GM19193 (cell line): Measurements from ENCODE around the gene RERE.

Source experiments
- POLR2A ChIP-seq: IDR thresholded peaks from 4 replicates; pipeline ENCODE4 v1.6.1; 2011; ENCODE audit not compliant: insufficient read depth, insufficient read length; ENCODE audit errors: extremely low read depth

Gene RERE

DNA sequence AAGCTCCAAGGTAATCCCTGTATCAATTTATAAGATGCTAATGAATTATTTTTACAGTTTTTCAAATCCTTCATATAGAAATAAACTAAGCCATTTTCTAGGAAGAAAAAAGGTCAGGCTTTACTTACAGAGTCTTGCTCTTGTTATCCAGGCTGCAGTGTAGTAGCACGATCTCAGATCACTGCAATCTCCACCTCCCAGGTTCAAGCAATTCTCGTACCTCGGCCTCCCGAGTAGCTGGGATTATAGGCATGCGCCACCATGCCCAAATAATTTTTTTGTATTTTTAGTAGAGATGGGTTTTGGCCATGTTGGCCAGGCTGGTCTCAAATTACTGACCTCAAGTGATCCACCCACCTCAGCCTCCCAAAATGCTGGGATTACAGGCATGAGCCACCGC is 27.0 kb downstream of the RERE start:
- TF ChIP-seq POLR2A = no peak

DNA sequence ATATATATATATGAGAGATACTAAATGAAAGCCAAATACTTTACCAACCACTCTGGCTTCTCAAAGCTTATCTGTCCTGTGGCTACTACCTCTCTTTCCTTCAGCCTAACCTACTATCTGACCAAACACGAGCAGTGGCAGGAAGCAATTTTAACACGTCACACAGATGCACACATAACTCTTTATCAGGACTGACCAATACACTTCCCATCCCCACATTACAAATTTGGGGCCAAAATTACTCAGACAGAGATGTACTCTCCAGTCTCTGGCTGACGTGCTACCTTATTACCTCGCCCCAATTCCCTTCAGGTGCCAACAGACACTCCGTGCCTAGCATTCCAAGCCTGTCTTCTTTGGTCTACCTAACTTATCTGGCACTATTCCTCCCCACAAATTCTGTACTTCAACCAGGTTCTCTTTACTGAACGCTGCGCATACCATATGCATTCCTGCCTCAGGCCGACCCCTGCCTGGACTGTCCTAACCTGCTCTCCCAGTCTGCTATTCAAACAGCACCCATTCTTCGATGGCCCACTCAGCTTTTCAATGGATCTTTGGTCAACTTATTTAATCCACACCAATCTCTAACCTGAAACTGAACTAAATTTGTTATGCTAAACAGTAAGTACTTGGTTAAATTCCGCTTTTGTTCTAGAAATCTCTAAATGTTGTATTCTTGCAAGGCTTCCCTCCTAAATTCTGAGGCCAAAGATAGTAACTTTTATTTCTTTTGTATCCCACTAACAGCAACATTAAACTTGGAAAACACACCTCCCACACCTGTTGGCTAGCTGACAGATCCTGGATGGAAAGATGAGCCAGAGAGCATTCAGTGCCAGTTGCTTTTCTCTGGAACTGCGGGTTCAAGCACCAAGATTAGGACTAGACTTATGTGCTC is 27.9 kb downstream of the RERE start:
- TF ChIP-seq POLR2A = no peak

DNA sequence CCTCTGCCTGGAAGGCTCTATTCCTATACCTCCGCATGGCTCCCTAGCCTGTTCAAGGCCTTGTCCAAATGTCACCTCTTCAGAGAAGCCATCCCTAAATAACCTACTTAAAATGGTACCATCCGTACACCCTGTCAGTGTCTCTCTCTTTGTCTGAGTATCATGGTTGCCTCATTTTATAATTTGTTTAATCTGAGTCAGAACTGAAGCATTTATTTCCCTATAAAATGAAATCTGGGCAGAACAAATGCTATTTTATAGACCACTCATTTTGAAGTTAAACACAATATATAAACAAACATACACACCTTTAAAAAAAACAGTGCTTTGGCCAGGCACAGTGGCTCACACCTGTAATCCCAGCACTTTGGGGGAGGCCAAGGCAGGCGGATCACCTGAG is 30.2 kb downstream of the RERE start:
- no peak for TF ChIP-seq POLR2A

DNA sequence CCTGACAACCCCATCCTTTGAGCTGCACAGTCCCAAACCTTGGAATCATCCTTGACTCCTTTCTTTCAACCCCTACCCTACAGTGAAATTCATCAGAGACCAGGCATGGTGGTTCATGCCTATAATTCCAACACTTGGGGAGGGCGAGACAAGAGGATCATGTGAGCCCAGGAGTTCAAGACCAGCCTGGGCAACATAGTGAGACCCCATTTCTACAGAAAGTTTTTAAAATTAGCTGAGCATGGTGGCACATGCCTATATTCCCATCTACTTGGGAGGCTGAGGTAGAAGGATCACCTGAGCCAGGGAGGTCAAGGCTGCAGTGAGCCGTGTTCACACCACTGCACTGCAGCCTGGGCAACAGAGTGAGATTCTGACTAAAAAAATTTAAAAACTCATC is 34.5 kb downstream of the RERE start:
- no peak for TF ChIP-seq POLR2A

DNA sequence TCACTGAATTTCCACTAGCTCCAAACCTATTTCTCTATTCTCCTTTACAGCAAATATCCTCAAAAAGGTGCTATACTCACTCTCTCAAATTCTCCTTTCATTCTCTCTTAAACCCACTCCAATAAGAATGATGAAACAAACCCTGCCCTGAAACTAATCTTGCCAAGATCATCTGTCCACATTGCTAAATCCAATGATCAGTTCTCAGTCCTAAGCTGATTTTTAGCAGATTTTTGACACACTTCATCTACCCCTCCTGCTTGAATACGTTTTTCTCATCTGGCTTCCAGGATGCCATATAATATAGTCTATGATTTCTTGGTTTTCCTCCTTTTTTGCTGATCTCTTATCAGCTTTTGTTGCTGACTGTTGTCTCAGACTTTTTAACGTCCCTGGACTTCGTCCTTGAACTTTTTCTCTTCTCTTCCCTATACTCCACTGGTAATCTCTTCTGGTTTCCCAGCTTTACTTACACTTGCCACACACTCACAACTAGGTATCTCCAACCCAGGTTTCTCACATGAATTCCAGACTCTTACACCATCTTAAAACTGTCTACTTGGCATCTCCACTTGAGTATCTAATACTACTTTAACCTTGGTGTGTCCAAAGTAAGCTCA is 35.3 kb downstream of the RERE start:
- TF ChIP-seq POLR2A = no peak

DNA sequence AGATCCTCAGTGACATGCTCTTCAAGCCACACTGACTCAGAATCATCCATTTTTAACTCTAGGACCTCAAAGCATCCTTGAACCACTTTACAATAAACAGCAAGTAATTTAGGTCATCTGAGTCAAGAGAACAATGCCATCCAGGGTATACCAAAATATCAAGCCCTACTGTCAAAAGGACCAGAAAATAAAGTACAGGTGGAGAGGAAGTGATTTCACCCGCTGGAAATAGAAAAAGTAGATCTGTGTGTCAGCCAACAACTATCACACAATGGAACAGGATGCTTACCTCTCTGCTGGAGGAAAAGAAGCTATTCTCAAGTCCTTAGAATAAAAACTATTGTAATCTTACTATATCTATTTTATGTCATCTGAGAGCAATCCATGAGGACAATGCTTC is 37.0 kb downstream of the RERE start:
- TF ChIP-seq POLR2A = no peak

DNA sequence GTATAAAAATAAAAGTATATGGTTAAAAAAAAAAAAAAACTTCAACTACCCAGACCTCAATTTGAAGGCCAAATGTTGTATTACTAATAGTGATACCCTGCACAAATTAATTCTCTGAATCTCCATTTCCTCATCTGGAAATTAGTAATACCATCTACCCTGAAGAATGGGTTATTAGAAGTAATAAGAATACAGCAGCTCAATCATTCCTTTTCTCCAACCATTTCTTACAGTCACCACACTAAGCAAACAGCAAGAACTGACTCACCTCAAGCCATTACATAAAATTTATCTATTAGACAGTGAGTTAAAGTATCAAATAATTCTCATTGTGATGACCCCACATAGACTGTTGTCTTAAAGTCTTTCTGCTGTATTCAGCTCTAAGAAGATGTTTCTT is 39.6 kb downstream of the RERE start:
- no peak for TF ChIP-seq POLR2A

DNA sequence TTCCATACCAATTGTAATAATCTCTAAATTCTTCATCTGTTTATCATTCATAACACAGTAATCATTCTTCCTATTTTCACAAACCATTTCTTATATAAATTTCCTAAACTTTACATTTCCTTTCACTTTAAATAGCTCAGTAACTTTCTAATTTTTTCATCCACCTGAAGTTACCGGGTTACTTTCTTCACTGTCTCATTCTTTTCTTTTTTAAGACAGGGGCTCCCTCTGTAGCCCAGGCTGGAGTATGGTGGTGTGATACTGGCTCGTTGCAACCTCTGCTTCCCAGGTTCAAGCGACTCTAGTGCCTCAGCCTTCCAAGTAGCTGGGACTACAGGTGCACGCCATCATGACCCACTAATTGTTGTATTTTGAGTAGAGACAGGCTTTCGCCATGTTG is 41.3 kb downstream of the RERE start:
- no peak for TF ChIP-seq POLR2A

DNA sequence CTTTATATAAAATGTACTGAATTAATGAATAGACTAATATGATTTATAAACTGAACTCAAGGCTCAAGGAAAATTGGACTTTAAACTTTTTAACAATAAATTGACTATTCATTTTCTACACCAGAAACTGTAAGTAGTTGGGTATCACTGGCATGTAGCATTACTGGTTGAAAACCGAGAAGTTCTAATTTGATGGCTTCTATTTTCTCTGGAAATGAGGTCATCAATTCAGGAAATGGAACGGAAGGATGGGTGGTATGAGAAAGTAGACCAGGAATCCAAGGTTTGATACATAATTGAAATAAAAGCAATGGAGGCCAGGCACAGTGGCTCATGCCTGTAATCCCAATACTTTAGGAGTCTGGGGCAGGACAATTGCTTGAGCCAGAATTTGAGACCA is 50.4 kb downstream of the RERE start:
- no peak for TF ChIP-seq POLR2A

DNA sequence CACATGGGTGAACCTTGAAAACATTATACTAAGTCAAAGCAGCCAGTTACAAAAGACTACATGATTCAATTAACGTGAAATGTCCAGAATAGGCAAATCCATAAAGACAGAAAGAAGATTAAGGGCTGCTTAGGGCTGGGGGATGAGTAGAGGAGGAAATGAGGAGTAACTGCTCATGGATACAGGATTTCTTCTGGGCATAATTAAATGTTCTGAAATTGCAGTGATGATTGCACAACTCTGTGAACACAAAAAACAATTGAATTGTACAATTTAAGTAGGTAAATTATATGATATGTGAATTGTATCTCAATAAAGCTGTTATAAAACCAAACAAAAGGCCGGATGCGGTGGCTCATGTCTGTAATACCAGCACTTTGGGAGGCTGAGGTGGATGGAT is 52.2 kb downstream of the RERE start:
- TF ChIP-seq POLR2A = no peak

DNA sequence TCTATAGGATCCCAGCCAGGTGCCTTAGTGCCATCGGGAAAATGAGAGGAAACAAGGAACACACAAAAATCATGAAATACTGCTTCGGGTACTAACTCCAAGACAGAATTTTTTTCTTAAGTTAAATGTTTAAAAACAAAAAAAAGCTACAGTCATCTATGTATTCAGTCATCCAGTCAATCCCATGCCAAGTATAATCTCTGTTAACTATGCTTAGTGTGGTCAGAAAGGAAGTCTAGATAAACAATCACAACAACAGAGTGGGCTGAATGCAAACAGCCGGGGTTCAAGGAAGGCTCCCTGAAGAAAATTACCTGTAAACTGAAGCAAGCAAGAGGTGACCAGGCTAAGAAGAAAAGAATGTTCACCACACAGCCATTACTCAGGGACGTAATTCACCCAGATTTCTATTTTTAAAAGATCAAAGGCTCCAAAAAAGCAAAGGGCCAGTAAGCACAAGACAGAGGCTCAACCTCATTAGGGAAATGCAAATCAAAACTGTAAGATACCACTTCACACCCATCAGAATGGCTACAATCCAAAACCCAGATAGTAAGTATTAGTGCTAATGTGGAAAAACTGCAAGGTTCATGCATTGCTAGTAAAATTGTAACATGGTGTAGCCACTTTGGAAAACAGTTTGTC is 53.0 kb downstream of the RERE start:
- TF ChIP-seq POLR2A = no peak

DNA sequence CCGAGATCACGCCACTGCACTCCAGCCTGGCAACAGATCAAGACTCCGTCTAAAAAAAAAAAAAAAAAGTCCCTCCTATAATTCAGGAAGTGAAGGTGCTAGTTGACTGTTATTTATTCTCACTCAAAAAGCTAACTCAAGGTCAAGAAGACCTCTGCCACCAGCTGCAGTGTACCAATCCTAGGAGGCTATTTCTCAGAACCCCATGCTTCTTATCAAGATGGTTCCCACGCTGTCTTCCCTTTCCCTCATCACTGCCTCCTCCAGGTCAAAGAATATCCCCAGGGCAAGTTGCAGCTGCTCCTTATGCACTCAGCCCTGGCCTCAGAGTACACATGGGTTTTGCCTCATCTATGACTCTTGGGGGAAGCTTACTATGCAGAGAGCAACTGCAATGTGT is 53.6 kb downstream of the RERE start:
- TF ChIP-seq POLR2A = no peak

DNA sequence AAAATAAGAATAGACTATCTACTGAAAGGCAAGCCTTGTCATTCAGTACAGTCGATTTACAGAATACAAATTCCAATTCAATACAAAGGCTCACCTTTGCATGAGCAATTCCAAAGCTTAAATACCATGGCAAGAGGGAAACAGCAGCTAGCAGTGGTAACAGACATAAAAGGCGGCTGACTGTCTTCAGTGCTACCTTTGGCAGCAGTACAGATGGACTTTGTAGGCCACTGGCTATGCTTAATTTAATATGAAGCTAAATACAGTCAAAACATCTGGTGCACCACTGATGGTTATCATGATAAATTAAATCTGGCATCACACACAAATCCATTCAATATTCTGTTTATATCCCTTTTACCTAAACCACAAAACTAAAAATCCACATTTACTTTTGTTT is 62.4 kb downstream of the RERE start:
- TF ChIP-seq POLR2A = no peak

DNA sequence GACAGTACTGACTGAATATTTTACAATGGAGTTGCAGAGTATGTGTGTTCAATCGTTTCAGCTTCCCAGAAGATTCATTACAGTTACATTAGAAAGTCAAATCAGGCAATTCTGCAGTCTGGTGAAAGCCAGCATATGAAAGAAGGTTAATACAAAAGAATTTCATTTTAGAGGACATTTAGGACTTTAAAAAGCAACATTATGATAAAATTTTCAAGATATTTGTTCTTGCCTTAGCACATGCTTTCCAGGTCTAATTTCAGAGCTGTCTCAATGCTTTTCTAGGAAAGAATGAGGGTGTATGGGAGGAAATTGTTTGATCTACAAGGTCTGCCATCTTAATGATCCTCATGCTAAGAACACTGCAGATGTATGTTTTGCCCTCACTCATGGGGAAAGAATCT is 63.2 kb downstream of the RERE start:
- TF ChIP-seq POLR2A = no peak

DNA sequence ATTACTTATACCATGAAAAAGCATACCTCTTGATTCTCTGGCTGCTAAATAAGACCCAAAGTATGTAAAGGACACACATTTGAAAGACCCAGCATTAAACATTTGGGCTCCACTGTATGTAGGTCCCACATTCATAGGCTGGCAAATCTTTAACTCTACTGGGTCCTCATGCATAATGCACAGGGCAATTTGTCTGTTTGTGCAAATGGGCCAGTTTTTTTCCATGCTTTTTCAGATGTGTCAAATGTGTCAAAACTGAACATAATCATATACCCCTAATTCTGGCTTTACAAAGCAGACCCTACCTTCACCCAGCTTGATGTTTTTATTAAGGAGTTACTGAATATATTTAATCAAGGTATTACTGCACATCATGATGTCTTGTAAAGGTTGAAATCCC is 63.7 kb downstream of the RERE start:
- TF ChIP-seq POLR2A = no peak
